Common myeloid progenitor, CD34-positive (primary cell): Measurements from ENCODE around the gene YIPF4.
A peak's percentile ranks its signal among the peaks of the same experiment; 100 is the strongest.
"Not testable (repeated sequence)": the region's sequence is repeated elsewhere in the genome, so short reads cannot be mapped to it uniquely, and the experiment has no call there.

Experiments
- CTCF ChIA-PET: fragments of 350-600 bp; sonication (Branson Sonifier 250); formaldehyde crosslinking; loops from one replicate; lab custom pipeline; 2021; ENCODE audit warnings: antibody characterized with exemption; lab: Charles Lee
- POLR2A ChIA-PET: fragments of 350-600 bp; sonication (Branson Sonifier 250); formaldehyde crosslinking; loops from one replicate; lab custom pipeline; 2021; ENCODE audit warnings: antibody characterized with exemption; lab: Charles Lee
- DNase-seq, 3 donors: peaks; one replicate each; pipeline versions ENCODE4 v3.0.0 to v3.0.0-alpha.2; 2013
- H3K27ac ChIP-seq, 2 experiments: 1 replicate in 1 of 2; 2 replicates in 1 of 2; pipeline ENCODE4 v1.7.0; 2013; ENCODE audit warnings: inconsistent platforms in 2 of 2, low read length in 2 of 2, mild to moderate bottlenecking in 2 of 2, low read depth in 1 of 2, moderate library complexity in 1 of 2; ENCODE audit not compliant: severe bottlenecking in 2 of 2, insufficient read depth in 1 of 2, poor library complexity in 1 of 2
- H3K27me3 ChIP-seq, 5 experiments: replicated peaks in 2 of 5; 1 replicate in 3 of 5; 2 replicates in 2 of 5; pipeline versions ENCODE4 v1.6.1 to v1.7.0; 2013; ENCODE audit warnings: low read length in 4 of 5, mild to moderate bottlenecking in 2 of 5, moderate library complexity in 2 of 5, inconsistent platforms in 1 of 5; ENCODE audit not compliant: insufficient read depth in 5 of 5, control insufficient read depth in 4 of 5
- H3K36me3 ChIP-seq, 4 experiments: 1 replicate in 2 of 4; 2 replicates in 2 of 4; pipeline versions ENCODE4 v1.6.1 to v1.7.0; 2013; ENCODE audit warnings: low read length in 3 of 4, control low read depth in 1 of 4, mild to moderate bottlenecking in 1 of 4; ENCODE audit not compliant: control insufficient read depth in 4 of 4, insufficient read depth in 4 of 4
- H3K4me1 ChIP-seq, 4 experiments: 1 replicate in 3 of 4; 2 replicates in 1 of 4; pipeline versions ENCODE4 v1.6.1 to v1.7.1; 2013; ENCODE audit warnings: low read length in 3 of 4, mild to moderate bottlenecking in 3 of 4, control low read depth in 1 of 4, inconsistent platforms in 1 of 4, moderate library complexity in 1 of 4; ENCODE audit not compliant: control insufficient read depth in 4 of 4, insufficient read depth in 4 of 4; ENCODE audit errors: control extremely low read depth in 1 of 4
- H3K4me3 ChIP-seq, 7 experiments: 1 replicate in 4 of 7; 2 replicates in 3 of 7; pipeline versions ENCODE4 v1.5.1 to v1.7.0; 2013; ENCODE audit warnings: mild to moderate bottlenecking in 7 of 7, low read length in 6 of 7, moderate library complexity in 6 of 7, inconsistent platforms in 2 of 7, low read depth in 2 of 7, control low read depth in 1 of 7; ENCODE audit not compliant: insufficient read depth in 4 of 7, control insufficient read depth in 1 of 7; ENCODE audit errors: extremely low read depth in 1 of 7
- H3K9me3 ChIP-seq, 5 experiments: 1 replicate in 4 of 5; 2 replicates in 1 of 5; pipeline versions ENCODE4 v1.6.1 to v1.7.1; 2013; ENCODE audit warnings: low read length in 4 of 5, mild to moderate bottlenecking in 2 of 5, inconsistent platforms in 1 of 5, low read depth in 1 of 5, moderate library complexity in 1 of 5; ENCODE audit not compliant: control insufficient read depth in 4 of 5, insufficient read depth in 2 of 5; ENCODE audit errors: control extremely low read depth in 1 of 5
- WGBS: methylation state at CpG from one replicate; pipeline ENCODE4 v1.1.5; 2013; ENCODE audit not compliant: insufficient coverage; 5-methylcytosine and 5-hydroxymethylcytosine counted together

The YIPF4 gene

DNA sequence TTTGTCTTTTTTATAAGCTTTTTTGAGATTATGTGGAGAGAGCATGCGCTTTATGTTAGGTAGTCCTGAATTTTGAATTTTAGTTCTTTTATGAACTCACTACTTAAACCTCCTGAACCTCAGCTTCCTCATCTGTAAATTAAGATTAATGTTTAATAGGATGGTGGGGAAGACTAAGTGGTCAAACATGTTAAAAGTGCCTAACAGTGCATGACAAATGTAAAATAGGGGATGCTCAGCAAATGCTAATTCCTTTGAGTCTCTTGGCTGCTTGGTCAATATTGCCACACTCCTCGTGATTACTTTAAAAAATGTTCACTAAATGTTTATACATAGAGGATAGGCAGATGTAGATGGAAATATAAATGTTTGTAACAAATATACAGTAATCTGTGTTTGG, 85.9 kb downstream of the YIPF4 start:
- POLR2A ChIA-PET: no interaction called here
- Histone ChIP-seq H3K36me3 (peaks cover 4 to 6% (median 4%) of the 10 kb centered on the region in 4 experiments), H3K4me1 (peaks cover 3 to 19% (median 13%) of the 10 kb centered on the region in 4 experiments), H3K27ac (no peak overlapping the region), H3K27me3 (no peaks in the 10 kb centered on the region), H3K9me3 (no peaks in the 10 kb centered on the region), H3K4me3 (no peak overlapping the region)
- no CpG with 5 or more reads among the region's 2 CpGs for WGBS
- CTCF ChIA-PET: interaction anchor here (1.1 kb wide), 1 partner anchor 11 kb away, joined by 3 read pairs; no protein-coding TSS in a partner anchor
- peak in 1 of 3 donors; percentile 9 for DNase-seq

DNA sequence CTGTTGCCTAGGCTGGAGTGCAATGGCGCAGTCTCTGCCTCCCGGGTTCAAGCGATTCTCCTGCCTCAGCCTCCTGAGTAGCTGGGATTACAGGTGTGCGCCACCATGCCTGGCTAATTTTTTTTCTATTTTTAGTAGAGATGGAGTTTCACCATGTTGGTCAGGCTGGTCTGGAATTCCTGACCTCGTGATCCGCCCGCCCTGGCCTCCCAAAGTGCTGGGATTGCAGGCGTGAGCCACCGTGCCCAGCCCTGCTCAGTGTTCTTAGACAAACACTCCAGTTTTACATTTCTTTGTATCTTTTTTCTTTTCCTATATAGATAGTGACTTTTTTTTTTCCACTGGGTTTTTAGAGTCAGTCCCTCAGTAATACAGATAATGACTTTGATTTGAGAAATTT, 86.6 kb downstream of the YIPF4 start:
- DNase-seq, H3K27me3 ChIP-seq, H3K36me3 ChIP-seq, H3K9me3 ChIP-seq, H3K4me3 ChIP-seq: not testable (repeated sequence)
- ChIA-PET CTCF (interaction anchor here (0.6 to 0.7 kb wide), 2 partner anchors 89 to 117 kb away, joined by 3 to 4 read pairs; no protein-coding TSS in a partner anchor), POLR2A (interaction anchor here (0.7 kb wide), 1 partner anchor 44 kb away, joined by 3 read pairs; no protein-coding TSS in a partner anchor)
- Histone ChIP-seq H3K4me1 (peaks cover 0 to 12% (median 8%) of the 10 kb centered on the region in 4 experiments), H3K27ac (peak overlapping the region in 1 of 2 experiments; percentile 17)
- 93% methylated on average over 3 of the region's 9 CpGs for WGBS

DNA sequence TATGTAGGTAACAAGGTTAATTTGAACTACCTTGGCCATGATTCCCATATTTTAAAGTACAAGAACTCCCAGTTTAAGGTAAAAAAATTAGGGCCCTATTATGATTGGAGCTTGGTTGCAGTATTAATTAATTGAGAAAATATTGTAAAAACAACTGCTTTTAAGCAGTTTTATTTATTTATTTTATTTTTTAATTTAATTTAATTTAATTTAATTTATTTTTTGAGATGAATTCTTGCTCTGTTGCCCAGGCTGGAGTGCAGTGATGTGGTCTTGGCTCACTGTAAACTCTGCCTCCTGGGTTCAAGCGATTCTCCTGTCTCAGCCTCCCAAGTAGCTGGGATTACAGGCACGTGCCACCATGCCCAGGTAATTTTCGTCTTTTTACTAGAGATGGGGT, 88.0 kb downstream of the YIPF4 start:
- H3K9me3 ChIP-seq, H3K4me3 ChIP-seq, H3K36me3 ChIP-seq, POLR2A ChIA-PET, H3K27me3 ChIP-seq, H3K4me1 ChIP-seq, CTCF ChIA-PET, H3K27ac ChIP-seq, DNase-seq: not testable (repeated sequence)
- 90% methylated on average over 3 of the region's 3 CpGs for WGBS
